H9 (cell line): ENCODE measurements around the gene TLN1. TPM values are rescaled to one million over a fixed set of nuclear protein-coding genes. Genes with fewer than 3 reads are reported as not detected.
A peak's percentile ranks its signal among the peaks of the same experiment; 100 is the strongest.

ENCODE experiments used
- DNase-seq: peaks from one replicate; pipeline ENCODE4 v3.0.0-alpha.2; 2017
- H2AFZ ChIP-seq: one replicate; pipeline ENCODE4 v1.6.1; 2013; ENCODE audit warnings: mild to moderate bottlenecking, low read length, control low read depth, moderate library complexity
- H2AK5ac ChIP-seq: 2 replicates; pipeline ENCODE4 v1.6.1; 2013; ENCODE audit warnings: low read length, control low read depth, mixed read lengths; ENCODE audit not compliant: insufficient read length
- H2BK120ac ChIP-seq: one replicate; pipeline ENCODE4 v1.6.1; 2013; ENCODE audit warnings: low read depth, mild to moderate bottlenecking, low read length, control low read depth, inconsistent platforms; ENCODE audit not compliant: poor library complexity, severe bottlenecking
- H2BK12ac ChIP-seq: 2 replicates; pipeline ENCODE4 v1.6.1; 2013; ENCODE audit warnings: low read length, control low read depth, mixed read lengths, low read depth; ENCODE audit not compliant: insufficient read length
- H2BK15ac ChIP-seq: 2 replicates; pipeline ENCODE4 v1.6.1; 2013; ENCODE audit warnings: low read depth, low read length, control low read depth
- H2BK20ac ChIP-seq: one replicate; pipeline ENCODE4 v1.6.1; 2013; ENCODE audit warnings: low read depth, mild to moderate bottlenecking, low read length, control low read depth, inconsistent platforms; ENCODE audit not compliant: poor library complexity, severe bottlenecking
- H2BK5ac ChIP-seq: 2 replicates; pipeline ENCODE4 v1.6.1; 2013; ENCODE audit warnings: low read length, control low read depth, mixed read lengths; ENCODE audit not compliant: insufficient read length
- H3K14ac ChIP-seq: 2 replicates; pipeline ENCODE4 v1.6.1; 2013; ENCODE audit warnings: low read length, control low read depth; ENCODE audit not compliant: insufficient read depth
- H3K18ac ChIP-seq: 2 replicates; pipeline ENCODE4 v1.6.1; 2013; ENCODE audit warnings: low read depth, mild to moderate bottlenecking, mixed read lengths, low read length, control low read depth; ENCODE audit not compliant: insufficient read length
- H3K23ac ChIP-seq: 2 replicates; pipeline ENCODE4 v1.6.1; 2013; ENCODE audit warnings: low read length, control low read depth, mixed read lengths, low read depth; ENCODE audit not compliant: insufficient read length
- H3K23me2 ChIP-seq: 2 replicates; pipeline ENCODE4 v1.6.1; 2013; ENCODE audit warnings: low read depth, mild to moderate bottlenecking, mixed read lengths, low read length, control low read depth; ENCODE audit not compliant: insufficient read length, poor library complexity, severe bottlenecking
- H3K27ac ChIP-seq: 2 replicates; pipeline ENCODE4 v1.5.1; 2013; ENCODE audit warnings: low read length, control low read depth, mixed read lengths, low read depth; ENCODE audit not compliant: insufficient read length
- H3K27me3 ChIP-seq: 2 replicates; pipeline ENCODE4 v1.6.1; 2013; ENCODE audit warnings: low read length, control low read depth, inconsistent platforms; ENCODE audit not compliant: insufficient read depth
- H3K4ac ChIP-seq: 2 replicates; pipeline ENCODE4 v1.6.1; 2013; ENCODE audit warnings: low read depth, mild to moderate bottlenecking, control low read depth, inconsistent platforms, low read length, moderate library complexity
- H3K4me1 ChIP-seq: 2 replicates; pipeline ENCODE4 v1.6.1; 2013; ENCODE audit warnings: low read length, control low read depth, inconsistent platforms; ENCODE audit not compliant: insufficient read depth
- H3K4me2 ChIP-seq: 2 replicates; pipeline ENCODE4 v1.6.1; 2013; ENCODE audit warnings: low read length, control low read depth, mixed read lengths; ENCODE audit not compliant: insufficient read length, insufficient read depth
- H3K56ac ChIP-seq: 2 replicates; pipeline ENCODE4 v1.6.1; 2013; ENCODE audit warnings: low read depth, mild to moderate bottlenecking, mixed read lengths, low read length, control low read depth; ENCODE audit not compliant: insufficient read length
- H3K79me1 ChIP-seq: 2 replicates; pipeline ENCODE4 v1.6.1; 2013; ENCODE audit warnings: low read depth, mild to moderate bottlenecking, moderate library complexity, low read length, control low read depth, inconsistent platforms; ENCODE audit not compliant: insufficient read depth, poor library complexity, severe bottlenecking
- H3K79me2 ChIP-seq: 2 replicates; pipeline ENCODE4 v1.6.1; 2013; ENCODE audit warnings: low read length, control low read depth, inconsistent platforms; ENCODE audit not compliant: insufficient read depth
- H3K9ac ChIP-seq: 2 replicates; pipeline ENCODE4 v1.6.1; 2013; ENCODE audit warnings: low read length, control low read depth, mixed read lengths; ENCODE audit not compliant: insufficient read length; ENCODE audit errors: extremely low read depth
- H3K9me3 ChIP-seq: one replicate; pipeline ENCODE4 v1.6.1; 2013; ENCODE audit warnings: low read depth, low read length, inconsistent platforms; ENCODE audit not compliant: control insufficient read depth
- H3T11ph ChIP-seq: one replicate; pipeline ENCODE4 v1.6.1; 2013; ENCODE audit warnings: mild to moderate bottlenecking, low read length, control low read depth, inconsistent platforms
- H4K20me1 ChIP-seq: one replicate; pipeline ENCODE4 v1.6.1; 2013; ENCODE audit not compliant: control insufficient read depth, insufficient read length, insufficient read depth
- H4K5ac ChIP-seq: 2 replicates; pipeline ENCODE4 v1.6.1; 2013; ENCODE audit warnings: low read depth, mild to moderate bottlenecking, mixed read lengths, low read length, control low read depth; ENCODE audit not compliant: insufficient read length
- H4K8ac ChIP-seq: replicated peaks from 2 replicates; pipeline ENCODE4 v1.6.1; 2013; ENCODE audit warnings: low read length, control low read depth, mixed read lengths, low read depth; ENCODE audit not compliant: insufficient read length
- H4K91ac ChIP-seq: 2 replicates; pipeline ENCODE4 v1.6.1; 2013; ENCODE audit warnings: low read depth, mild to moderate bottlenecking, moderate library complexity, mixed read lengths, low read length, control low read depth; ENCODE audit not compliant: insufficient read length
- H3K27ac Mint-ChIP-seq, 3 experiments: 2 replicates in 2 of 3; 3 replicates in 1 of 3; pipeline ENCODE4 v1.8.0; 2020 to 2021; ENCODE audit warnings: mixed read lengths in 3 of 3, mild to moderate bottlenecking in 1 of 3, moderate library complexity in 1 of 3
- H3K27me3 Mint-ChIP-seq: 2 replicates; pipeline ENCODE4 v1.8.0; 2021; ENCODE audit warnings: low read depth, mild to moderate bottlenecking, moderate library complexity, mixed read lengths
- H3K36me3 Mint-ChIP-seq, 3 experiments: 2 replicates in 2 of 3; 3 replicates in 1 of 3; pipeline ENCODE4 v1.8.0; 2020 to 2021; ENCODE audit warnings: low read depth in 3 of 3, mixed read lengths in 3 of 3; ENCODE audit not compliant: insufficient read depth in 1 of 3
- H3K4me1 Mint-ChIP-seq, 2 experiments: 2 replicates each; pipeline ENCODE4 v1.8.0; 2020; ENCODE audit warnings: mixed read lengths in 2 of 2
- H3K4me3 Mint-ChIP-seq, 2 experiments: 2 replicates in 1 of 2; 3 replicates in 1 of 2; pipeline ENCODE4 v1.8.0; 2020 to 2021; ENCODE audit warnings: mild to moderate bottlenecking in 2 of 2, mixed read lengths in 2 of 2, moderate library complexity in 1 of 2
- H3K9me3 Mint-ChIP-seq, 2 experiments: 2 replicates in 1 of 2; 3 replicates in 1 of 2; pipeline ENCODE4 v1.8.0; 2020; ENCODE audit warnings: mild to moderate bottlenecking in 2 of 2, mixed read lengths in 2 of 2, moderate library complexity in 1 of 2
- CTCF ChIP-seq: fragments of 200-600 bp; sonication (generic); conservative IDR thresholded peaks from 3 replicates; pipeline ENCODE4 v1.8.0; 2021; ENCODE audit warnings: antibody characterized with exemption, mild to moderate bottlenecking
- WGBS: extraction: QIAGEN DNeasy Blood & Tissue Kit; methylation state at CpG from one replicate; pipeline ENCODE4 v1.1.7; 2013; ENCODE audit warnings: missing lambda C conversion rate, low lambda C conversion rate, mixed read lengths; ENCODE audit not compliant: insufficient read length; ENCODE audit errors: extremely low coverage; 5-methylcytosine and 5-hydroxymethylcytosine counted together
- total RNA-seq: library from RNA; stranded (reverse); gene quantifications from 2 replicates; pipeline ENCODE4 v1.2.1, GENCODE V29; 2021

Gene TLN1
- total RNA-seq, 1 experiment from 2014 or later: 102 TPM

GRCh38 chr9:35745569-35745968, 13.6 kb upstream of the TLN1 start:
- TF ChIP-seq CTCF: no peak
- no peak for DNase-seq
- H3K4ac ChIP-seq: no peak overlapping the region
- no peak overlapping the region for H2AFZ ChIP-seq
- no peaks in the 10 kb centered on the region for H3K27me3 Mint-ChIP-seq
- peaks cover 19% of the 10 kb centered on the region for H3K79me1 ChIP-seq
- no peak overlapping the region for H3K27ac Mint-ChIP-seq
- H4K20me1 ChIP-seq: no peaks in the 10 kb centered on the region
- H3K4me1 ChIP-seq: peaks cover 3% of the 10 kb centered on the region; the same call in 1 of the 2 replicates
- no peak overlapping the region for H4K91ac ChIP-seq
- peaks cover 21% of the 10 kb centered on the region for H3K79me2 ChIP-seq
- H3K9me3 ChIP-seq: no peaks in the 10 kb centered on the region
- H3K36me3 Mint-ChIP-seq: peaks cover 24 to 63% (median 62%) of the 10 kb centered on the region in 3 experiments
- H2BK5ac ChIP-seq: no peak overlapping the region
- peaks cover 28% of the 10 kb centered on the region in 2 experiments for H3K4me1 Mint-ChIP-seq
- H2BK120ac ChIP-seq: no peak overlapping the region
- H3K14ac ChIP-seq: no peak overlapping the region
- no peak overlapping the region for H4K5ac ChIP-seq
- no peak overlapping the region for H3K23ac ChIP-seq
- H3K27me3 ChIP-seq: no peaks in the 10 kb centered on the region
- no peak overlapping the region for H3K4me2 ChIP-seq
- H3T11ph ChIP-seq: no peak overlapping the region
- no peak overlapping the region for H4K8ac ChIP-seq
- no peak overlapping the region for H3K9ac ChIP-seq
- H3K18ac ChIP-seq: no peak overlapping the region
- no peak overlapping the region for H2AK5ac ChIP-seq
- no peaks in the 10 kb centered on the region for H3K9me3 Mint-ChIP-seq
- H2BK20ac ChIP-seq: no peak overlapping the region
- H3K27ac ChIP-seq: no peak overlapping the region
- no peak overlapping the region for H3K56ac ChIP-seq
- WGBS: no CpG with 5 or more reads among the region's 1 CpG
- no peak overlapping the region for H2BK15ac ChIP-seq
- no peak overlapping the region for H2BK12ac ChIP-seq
- peaks cover 18% of the 10 kb centered on the region for H3K23me2 ChIP-seq
- peak overlapping the region; percentile 7 to 95; a peak in 2 of 5 replicates for H3K4me3 Mint-ChIP-seq
